ENCODE data around the gene KRT13.

Gene KRT13

GRCh38 chr17:41519501-41520224 lies 14.3 kb upstream of the KRT13 start:
- TF ChIP-seq, protein P1, sequence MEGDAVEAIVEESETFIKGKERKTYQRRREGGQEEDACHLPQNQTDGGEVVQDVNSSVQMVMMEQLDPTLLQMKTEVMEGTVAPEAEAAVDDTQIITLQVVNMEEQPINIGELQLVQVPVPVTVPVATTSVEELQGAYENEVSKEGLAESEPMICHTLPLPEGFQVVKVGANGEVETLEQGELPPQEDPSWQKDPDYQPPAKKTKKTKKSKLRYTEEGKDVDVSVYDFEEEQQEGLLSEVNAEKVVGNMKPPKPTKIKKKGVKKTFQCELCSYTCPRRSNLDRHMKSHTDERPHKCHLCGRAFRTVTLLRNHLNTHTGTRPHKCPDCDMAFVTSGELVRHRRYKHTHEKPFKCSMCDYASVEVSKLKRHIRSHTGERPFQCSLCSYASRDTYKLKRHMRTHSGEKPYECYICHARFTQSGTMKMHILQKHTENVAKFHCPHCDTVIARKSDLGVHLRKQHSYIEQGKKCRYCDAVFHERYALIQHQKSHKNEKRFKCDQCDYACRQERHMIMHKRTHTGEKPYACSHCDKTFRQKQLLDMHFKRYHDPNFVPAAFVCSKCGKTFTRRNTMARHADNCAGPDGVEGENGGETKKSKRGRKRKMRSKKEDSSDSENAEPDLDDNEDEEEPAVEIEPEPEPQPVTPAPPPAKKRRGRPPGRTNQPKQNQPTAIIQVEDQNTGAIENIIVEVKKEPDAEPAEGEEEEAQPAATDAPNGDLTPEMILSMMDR (IDR thresholded peaks at IDR 0.05; ENCODE audit: low read depth, low read length, missing control alignments) = no peak
- DNase-seq (ENCODE audit: extremely low read depth, low read depth) = no peak
- no peak overlapping the region for H3K4me3 ChIP-seq (replicated peaks; ENCODE audit: low read depth, low read length)

DNA sequence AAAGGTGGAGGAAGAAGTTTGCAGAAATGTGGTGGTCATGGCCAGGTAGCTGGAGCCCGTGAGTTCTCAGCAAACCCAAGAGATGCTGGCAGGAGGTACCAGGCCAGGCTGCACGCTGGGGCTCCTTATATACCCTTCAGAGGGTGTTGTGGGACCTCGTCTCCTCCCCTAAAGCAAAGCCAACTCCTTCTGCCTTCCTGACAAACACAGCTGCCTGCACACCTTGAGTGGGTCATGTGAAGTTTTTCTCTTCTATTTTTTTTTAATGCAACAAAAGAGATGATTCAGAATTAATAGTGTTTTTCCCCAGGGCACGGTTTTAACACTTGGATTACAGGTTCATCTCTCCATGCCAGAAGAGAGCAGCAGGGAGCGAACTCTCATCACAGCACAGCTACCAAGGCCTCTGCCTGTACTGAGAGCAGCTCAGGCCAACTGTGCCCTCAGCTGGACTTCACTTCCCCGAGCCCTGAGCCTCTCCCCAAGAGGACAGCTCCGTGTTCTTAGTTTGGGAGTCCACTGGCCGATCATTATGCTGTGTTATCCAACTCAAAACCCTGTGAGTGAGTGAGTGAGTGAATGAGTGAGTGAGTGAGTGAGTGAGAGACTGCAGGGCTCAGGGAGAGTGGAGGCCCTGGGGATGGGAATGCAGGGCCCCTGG lies 13.5 kb upstream of the KRT13 start, which contains the start of gene KRT15:
Gene KRT15, minus strand, starts transcription at position 102 of the 661 bp plus-strand sequence. Its CDS starts 63 bp downstream, at position 39.
- no peak within 1 kb of the TSS for H3K4me3 ChIP-seq (replicated peaks; ENCODE audit: low read depth, low read length)
- TF ChIP-seq, protein P1 (IDR thresholded peaks at IDR 0.05; ENCODE audit: low read depth, low read length, missing control alignments) = no peak
- DNase-seq (ENCODE audit: extremely low read depth, low read depth) = no peak

- DNase-seq (ENCODE audit: extremely low read depth, low read depth) = no peak
- TF ChIP-seq, protein P1 (IDR thresholded peaks at IDR 0.05; ENCODE audit: low read depth, low read length, missing control alignments) = no peak
- no peak overlapping the region for H3K4me3 ChIP-seq (replicated peaks; ENCODE audit: low read depth, low read length)
Measured at GRCh38 chr17:41518031-41518430, 12.6 kb upstream of the KRT13 start.

DNA sequence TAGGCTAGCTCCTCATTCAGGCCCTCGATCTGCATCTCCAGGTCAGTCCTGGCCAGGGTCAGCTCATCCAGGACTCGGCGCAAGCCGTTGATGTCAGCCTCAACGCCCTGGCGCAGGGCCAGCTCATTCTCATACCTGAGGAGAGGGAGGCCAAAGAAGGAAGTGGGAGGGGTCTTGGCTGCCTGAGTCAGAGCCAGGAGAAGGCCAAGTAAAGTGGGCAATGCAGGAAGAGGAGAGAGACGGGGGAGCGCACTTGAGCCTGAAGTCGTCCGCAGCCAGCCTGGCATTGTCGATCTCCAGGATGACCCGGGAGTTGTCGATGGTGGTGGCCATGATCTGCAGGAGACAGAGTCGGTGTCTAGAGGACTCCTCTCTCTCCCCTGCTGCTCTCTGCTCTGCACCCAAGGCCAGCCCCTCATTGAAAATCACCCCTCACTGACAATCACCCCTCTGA lies 11.4 kb upstream of the KRT13 start:
- TF ChIP-seq, protein P1 (IDR thresholded peaks at IDR 0.05; ENCODE audit: low read depth, low read length, missing control alignments) = no peak
- no peak for DNase-seq (ENCODE audit: extremely low read depth, low read depth)
- no peak overlapping the region for H3K4me3 ChIP-seq (replicated peaks; ENCODE audit: low read depth, low read length)

- TF ChIP-seq, protein P1 (IDR thresholded peaks at IDR 0.05; ENCODE audit: low read depth, low read length, missing control alignments) = no peak
- no peak overlapping the region for H3K4me3 ChIP-seq (replicated peaks; ENCODE audit: low read depth, low read length)
- no peak for DNase-seq (ENCODE audit: extremely low read depth, low read depth)
Measured at GRCh38 chr17:41516147-41516829, 10.9 kb upstream of the KRT13 start.

- no peak overlapping the region for H3K4me3 ChIP-seq (replicated peaks; ENCODE audit: low read depth, low read length)
- DNase-seq (ENCODE audit: extremely low read depth, low read depth) = no peak
- TF ChIP-seq, protein P1 (IDR thresholded peaks at IDR 0.05; ENCODE audit: low read depth, low read length, missing control alignments) = no peak
Measured at GRCh38 chr17:41513168-41513547, 7.7 kb upstream of the KRT13 start.

All from HFF-Myc (cell line).